Vagina (tissue), 2 donors: ENCODE data around the gene HMX1. TPM values are rescaled to one million over a fixed set of nuclear protein-coding genes. Genes with fewer than 3 reads are reported as not detected.

Experiments used
- DNase-seq, 2 donors: peaks; one replicate each; pipeline ENCODE4 v3.0.0-alpha.2; 2017; ENCODE audit errors: extremely low spot score in 2 of 2
- H3K27ac ChIP-seq: fragments of 200-600 bp; sonication (generic); one replicate; pipeline ENCODE4 v1.5.1; 2019
- H3K27me3 ChIP-seq: fragments of 200-600 bp; sonication (generic); one replicate; pipeline ENCODE4 v1.5.1; 2019
- H3K36me3 ChIP-seq, 2 donors: fragments of 200-600 bp; sonication (generic); one replicate each; pipeline ENCODE4 v1.5.1; 2017 to 2019
- H3K4me1 ChIP-seq: fragments of 200-600 bp; sonication (generic); one replicate; pipeline ENCODE4 v1.5.1; 2019
- H3K4me3 ChIP-seq, 2 donors: fragments of 200-600 bp; sonication (generic); 1 replicate in 1 of 2; 2 replicates in 1 of 2; pipeline ENCODE4 v1.5.1; 2016 to 2019
- H3K9me3 ChIP-seq: fragments of 200-600 bp; sonication (generic); one replicate; pipeline ENCODE4 v1.5.1; 2019
- CTCF ChIP-seq, 3 experiments: fragments of 450-650 bp in 2 of 3; fragments of 200-600 bp in 1 of 3; sonication (generic) in 1 of 3; IDR thresholded peaks; one replicate each; pipeline ENCODE4 v1.5.1; 2017 to 2019; ENCODE audit warnings: antibody characterized with exemption in 3 of 3, mild to moderate bottlenecking in 2 of 3, moderate library complexity in 2 of 3
- POLR2A ChIP-seq, 2 donors: fragments of 450-650 bp; IDR thresholded peaks; one replicate each; pipeline ENCODE4 v1.6.1; 2017; ENCODE audit warnings: antibody characterized with exemption in 2 of 2, mild to moderate bottlenecking in 2 of 2, moderate library complexity in 2 of 2
- POLR2AphosphoS5 ChIP-seq, 2 donors: sonication (generic); formaldehyde crosslinking; IDR thresholded peaks; one replicate each; pipeline ENCODE4 v1.9.0; 2017; ENCODE audit warnings: antibody characterized with exemption in 2 of 2, mild to moderate bottlenecking in 2 of 2, low read depth in 1 of 2; ENCODE audit not compliant: insufficient read depth in 1 of 2
- intact Hi-C: fragments of 100-400 bp; cut with DNase I; formaldehyde crosslinking; loops from one replicate; pipeline ENCODE4 v1.15.1; 2023
- total RNA-seq: library from RNA; depleted of rRNA; stranded (reverse); fragments of >200 nt; gene quantifications from one replicate; pipeline ENCODE4 v1.2.3, GENCODE V29; 2016

HMX1 gene
- total RNA-seq, 1 donor from 2014 or later: not detected

- peaks cover 22% of the 10 kb centered on the region for H3K4me1 ChIP-seq
- no peak for DNase-seq
- no peak for TF ChIP-seq POLR2A (IDR thresholded peaks at IDR 0.05)
- TF ChIP-seq CTCF (IDR thresholded peaks at IDR 0.05): no peak
- no peak for TF ChIP-seq POLR2AphosphoS5 (IDR thresholded peaks at IDR 0.05; ENCODE audit: insufficient read depth in 1 of 2, low read depth in 1 of 2)
- no peak overlapping the region for H3K4me3 ChIP-seq
- peaks cover 4% of the 10 kb centered on the region for H3K27me3 ChIP-seq
- intact Hi-C loops: no loop called here
- no peak overlapping the region for H3K27ac ChIP-seq
- no peaks in the 10 kb centered on the region for H3K36me3 ChIP-seq
- H3K9me3 ChIP-seq: no peaks in the 10 kb centered on the region
Observed at GRCh38 chr4:8855818-8856245, 15.8 kb downstream of the HMX1 start.

GRCh38 chr4:8854931-8855330 is 16.7 kb downstream of the HMX1 start:
- no peaks in the 10 kb centered on the region for H3K36me3 ChIP-seq
- H3K27me3 ChIP-seq: peaks cover 4% of the 10 kb centered on the region
- TF ChIP-seq CTCF (IDR thresholded peaks at IDR 0.05): no peak
- TF ChIP-seq POLR2AphosphoS5 (IDR thresholded peaks at IDR 0.05; ENCODE audit: insufficient read depth in 1 of 2, low read depth in 1 of 2): no peak
- no peak for TF ChIP-seq POLR2A (IDR thresholded peaks at IDR 0.05)
- H3K4me3 ChIP-seq: no peak overlapping the region
- intact Hi-C loops: no loop called here
- no peaks in the 10 kb centered on the region for H3K9me3 ChIP-seq
- peaks cover 22% of the 10 kb centered on the region for H3K4me1 ChIP-seq
- DNase-seq: no peak
- no peak overlapping the region for H3K27ac ChIP-seq

- no peak for TF ChIP-seq POLR2AphosphoS5 (IDR thresholded peaks at IDR 0.05; ENCODE audit: insufficient read depth in 1 of 2, low read depth in 1 of 2)
- no peak overlapping the region for H3K27ac ChIP-seq
- peaks cover 4% of the 10 kb centered on the region for H3K27me3 ChIP-seq
- no peaks in the 10 kb centered on the region for H3K36me3 ChIP-seq
- no peaks in the 10 kb centered on the region for H3K9me3 ChIP-seq
- intact Hi-C loops: no loop called here
- H3K4me1 ChIP-seq: peaks cover 22% of the 10 kb centered on the region
- DNase-seq: no peak
- H3K4me3 ChIP-seq: no peak overlapping the region
Observed at GRCh38 chr4:8854016-8854415, 17.6 kb downstream of the HMX1 start.

- peaks cover 16% of the 10 kb centered on the region for H3K4me1 ChIP-seq
- intact Hi-C loops: no loop called here
- H3K4me3 ChIP-seq: no peak overlapping the region
- no peak overlapping the region for H3K27ac ChIP-seq
- TF ChIP-seq CTCF (IDR thresholded peaks at IDR 0.05) (no peak), POLR2A (IDR thresholded peaks at IDR 0.05) (no peak), POLR2AphosphoS5 (IDR thresholded peaks at IDR 0.05; ENCODE audit: insufficient read depth in 1 of 2, low read depth in 1 of 2) (no peak)
- no peak for DNase-seq
- H3K9me3 ChIP-seq: no peaks in the 10 kb centered on the region
- H3K36me3 ChIP-seq: no peaks in the 10 kb centered on the region
- H3K27me3 ChIP-seq: peaks cover 4% of the 10 kb centered on the region
Observed at GRCh38 chr4:8853249-8853648, 18.4 kb downstream of the HMX1 start.

- Histone ChIP-seq H3K27me3 (peaks cover 4% of the 10 kb centered on the region), H3K4me1 (peaks cover 6% of the 10 kb centered on the region), H3K36me3 (no peaks in the 10 kb centered on the region), H3K4me3 (no peak overlapping the region), H3K9me3 (no peaks in the 10 kb centered on the region), H3K27ac (no peak overlapping the region)
- TF ChIP-seq POLR2A (IDR thresholded peaks at IDR 0.05) (no peak), POLR2AphosphoS5 (IDR thresholded peaks at IDR 0.05; ENCODE audit: insufficient read depth in 1 of 2, low read depth in 1 of 2) (no peak), CTCF (IDR thresholded peaks at IDR 0.05) (no peak)
- intact Hi-C loops: no loop called here
- DNase-seq: no peak
Observed at GRCh38 chr4:8852118-8852704, 19.4 kb downstream of the HMX1 start.
